ENCODE data around the gene MITD1.
"Not testable (repeated sequence)": the region's sequence is repeated elsewhere in the genome, so short reads cannot be mapped to it uniquely, and the experiment has no call there.

MITD1 gene

DNA sequence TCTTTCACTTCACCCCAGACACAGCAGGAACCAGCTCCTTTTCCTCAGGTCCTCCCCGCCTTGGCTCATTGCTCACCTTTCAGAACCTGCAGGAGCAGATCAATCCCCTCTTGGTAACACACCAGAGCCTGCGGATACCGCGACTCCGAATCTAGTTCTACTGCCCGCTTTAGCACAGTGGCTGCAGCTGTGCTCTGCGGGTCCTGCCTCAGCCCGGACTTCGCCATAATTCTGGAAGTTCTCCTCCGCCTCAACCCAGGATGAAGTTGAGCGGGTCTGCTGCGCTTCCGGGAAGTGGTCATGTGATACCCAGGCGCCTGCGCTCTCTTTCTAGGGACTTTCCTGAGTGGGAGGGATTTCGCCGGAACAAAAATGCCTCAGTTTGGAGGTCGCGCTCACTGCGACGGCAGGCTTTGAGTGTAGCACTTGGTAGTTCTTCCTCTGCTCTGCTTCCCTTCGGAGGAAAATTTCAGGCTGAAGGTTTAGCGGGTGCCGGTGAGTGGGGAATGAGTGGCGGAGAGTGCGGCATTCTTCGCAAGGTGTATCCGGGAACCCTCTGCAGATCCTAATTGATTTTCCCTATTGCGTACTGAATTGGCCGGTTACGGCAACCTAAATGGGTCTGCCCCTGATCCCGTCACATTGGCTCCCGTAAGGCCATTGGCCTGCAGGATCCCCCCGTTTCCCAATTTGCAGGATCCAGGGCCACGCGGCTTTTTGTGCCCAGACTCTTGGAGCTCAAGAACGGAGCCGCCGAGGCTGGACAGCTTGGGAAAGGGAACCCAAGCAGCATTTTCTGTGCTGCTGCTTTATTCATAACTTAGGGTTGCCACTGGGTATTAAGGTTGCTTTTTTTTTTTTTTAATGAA, at the start of gene MITD1, which contains the start of gene MRPL30:
Gene MITD1, minus strand, starts transcription at position 304 of the 869 bp plus-strand sequence. Its CDS starts 77 bp downstream, at position 227.
Gene MRPL30, plus strand, starts transcription at position 430 of the 869 bp plus-strand sequence. CDS start 5,020 bp downstream, outside the sequence.
- DNase-seq (ENCODE audit: extremely low read depth in 1 of 2, low read depth in 1 of 2) = peak; percentile 77 to 80

DNA sequence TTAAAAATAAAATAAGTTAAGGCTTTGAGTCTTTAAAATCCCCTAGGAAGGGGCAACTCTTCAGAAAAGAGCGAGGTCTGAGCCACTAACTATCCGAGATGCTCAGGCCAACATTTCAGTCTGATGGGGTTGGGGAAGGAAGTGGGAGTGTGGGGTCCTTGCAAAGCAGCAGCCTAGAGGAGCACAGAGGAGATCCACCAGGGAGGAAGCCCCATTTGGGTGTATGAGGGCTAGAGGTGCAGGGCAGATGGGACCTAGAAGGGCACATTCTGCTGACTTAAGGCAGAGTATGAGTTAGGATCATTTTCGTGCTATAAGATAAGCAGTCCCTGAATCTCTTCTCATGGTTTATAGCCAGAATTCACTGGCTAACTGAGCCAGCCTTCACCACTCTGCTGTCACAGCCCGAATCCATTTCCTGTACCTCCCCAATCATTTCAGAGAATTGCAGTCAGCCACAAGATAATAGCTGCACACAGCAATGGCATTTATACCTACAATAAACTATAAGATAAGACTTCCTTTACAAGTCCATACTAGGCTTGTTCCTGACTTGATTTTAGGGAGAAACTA, 37.2 kb upstream of the MITD1 start:
- DNase-seq (ENCODE audit: extremely low read depth in 1 of 2, low read depth in 1 of 2) = no peak

DNA sequence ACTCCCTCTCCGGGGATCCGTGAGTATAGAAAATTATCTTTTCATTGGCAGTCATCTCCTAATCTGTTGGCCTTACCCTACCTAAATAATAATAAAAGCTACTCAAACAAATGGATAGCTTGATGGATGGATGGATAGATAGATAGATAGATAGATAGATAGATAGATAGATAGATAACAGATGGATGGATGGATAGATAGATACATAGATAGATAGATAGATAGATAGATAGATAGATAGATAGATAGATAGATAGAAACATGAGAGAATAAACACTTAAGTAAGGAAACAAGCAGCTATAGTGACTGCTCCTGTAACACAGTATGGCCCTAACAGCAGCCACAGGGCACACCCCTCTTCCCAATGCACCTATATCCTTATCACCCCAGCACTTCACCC, 35.2 kb upstream of the MITD1 start:
- no peak for DNase-seq (ENCODE audit: extremely low read depth in 1 of 2, low read depth in 1 of 2)

DNA sequence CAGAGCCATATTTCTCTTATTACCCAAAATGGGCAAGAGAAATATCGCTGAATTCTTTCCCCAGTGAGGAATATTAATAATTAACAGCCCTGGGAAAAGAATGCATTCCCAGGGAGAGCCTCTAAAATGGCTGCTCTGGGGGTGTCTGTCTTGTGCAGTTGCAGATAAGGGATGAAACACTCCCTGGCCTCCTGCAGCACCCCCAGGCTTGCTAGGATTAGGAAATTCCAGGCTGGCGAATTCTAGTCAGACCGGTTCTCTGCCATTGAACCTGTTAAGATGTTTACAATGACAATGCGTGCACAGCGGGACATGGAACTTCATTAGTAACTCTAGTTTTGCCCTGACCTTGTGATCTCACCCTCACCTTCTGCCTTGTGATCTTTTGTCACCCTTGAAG, 24.6 kb upstream of the MITD1 start:
- DNase-seq (ENCODE audit: extremely low read depth in 1 of 2, low read depth in 1 of 2) = no peak

DNA sequence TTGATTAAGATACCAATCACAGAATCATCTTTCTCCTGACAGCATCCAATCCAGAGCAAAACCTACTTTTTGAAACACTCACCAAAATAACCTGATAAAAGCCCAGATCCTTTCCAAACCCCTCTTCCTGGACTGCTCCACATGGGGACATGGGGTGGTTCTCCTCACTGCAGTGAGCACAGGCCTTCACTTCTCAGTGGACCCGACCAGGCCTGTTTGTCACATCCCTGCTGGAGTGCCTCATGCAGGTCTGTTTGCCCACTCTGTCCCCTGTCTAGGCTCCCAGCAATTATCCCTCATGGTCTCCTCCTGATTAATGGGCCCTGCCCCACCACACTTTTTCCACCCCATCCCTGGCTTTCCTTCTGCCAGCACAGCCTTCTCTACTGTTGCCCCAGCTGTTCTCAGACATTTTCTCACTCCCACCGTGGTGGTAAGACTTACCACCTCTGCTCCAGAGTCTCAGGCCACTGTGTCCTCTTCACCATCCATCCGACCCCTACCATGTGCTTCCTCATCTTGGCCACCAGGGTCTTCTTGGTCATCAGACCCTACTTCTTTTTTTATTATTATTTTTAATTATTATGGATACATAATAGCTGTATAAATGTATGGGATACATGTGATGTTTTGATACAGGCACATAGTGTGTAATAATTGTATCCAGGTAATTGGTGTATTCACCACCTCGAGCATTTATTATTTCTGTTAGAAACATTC, 21.3 kb upstream of the MITD1 start:
- no peak for DNase-seq (ENCODE audit: extremely low read depth in 1 of 2, low read depth in 1 of 2)

DNA sequence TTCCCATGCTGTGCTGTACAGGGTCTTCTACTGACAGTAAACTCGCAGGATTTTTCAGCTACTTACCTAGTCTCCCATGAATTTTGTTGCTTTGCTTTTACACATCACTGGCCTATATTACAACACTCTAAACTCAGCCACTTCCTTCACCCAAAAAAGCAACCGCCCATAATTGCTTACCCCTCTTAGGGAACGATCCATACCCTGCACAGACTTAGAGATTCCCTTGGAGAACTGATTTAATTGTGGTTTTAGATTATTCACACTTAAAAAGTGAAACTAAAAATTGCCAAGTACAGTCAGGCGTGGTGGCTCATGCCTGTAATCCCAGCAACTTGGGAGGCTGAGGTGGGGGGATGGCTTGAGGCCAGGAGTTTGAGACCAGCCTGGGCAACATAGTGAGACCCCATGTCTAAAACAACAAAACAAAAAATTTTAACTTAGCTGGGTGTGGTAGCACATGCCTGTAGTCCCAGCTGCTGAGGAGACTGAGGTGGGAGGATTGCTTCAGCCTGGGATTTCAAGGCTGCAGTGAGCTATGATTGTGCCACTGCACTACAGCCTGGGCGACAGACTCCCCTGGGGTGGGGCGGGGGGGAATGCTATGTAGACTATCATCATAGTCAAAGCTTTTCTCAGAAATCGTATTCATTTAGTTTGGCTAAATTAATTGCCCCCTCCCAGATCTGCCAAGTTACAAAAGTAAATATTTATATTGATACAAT, 19.4 kb upstream of the MITD1 start:
- DNase-seq (ENCODE audit: extremely low read depth in 1 of 2, low read depth in 1 of 2) = no peak

DNA sequence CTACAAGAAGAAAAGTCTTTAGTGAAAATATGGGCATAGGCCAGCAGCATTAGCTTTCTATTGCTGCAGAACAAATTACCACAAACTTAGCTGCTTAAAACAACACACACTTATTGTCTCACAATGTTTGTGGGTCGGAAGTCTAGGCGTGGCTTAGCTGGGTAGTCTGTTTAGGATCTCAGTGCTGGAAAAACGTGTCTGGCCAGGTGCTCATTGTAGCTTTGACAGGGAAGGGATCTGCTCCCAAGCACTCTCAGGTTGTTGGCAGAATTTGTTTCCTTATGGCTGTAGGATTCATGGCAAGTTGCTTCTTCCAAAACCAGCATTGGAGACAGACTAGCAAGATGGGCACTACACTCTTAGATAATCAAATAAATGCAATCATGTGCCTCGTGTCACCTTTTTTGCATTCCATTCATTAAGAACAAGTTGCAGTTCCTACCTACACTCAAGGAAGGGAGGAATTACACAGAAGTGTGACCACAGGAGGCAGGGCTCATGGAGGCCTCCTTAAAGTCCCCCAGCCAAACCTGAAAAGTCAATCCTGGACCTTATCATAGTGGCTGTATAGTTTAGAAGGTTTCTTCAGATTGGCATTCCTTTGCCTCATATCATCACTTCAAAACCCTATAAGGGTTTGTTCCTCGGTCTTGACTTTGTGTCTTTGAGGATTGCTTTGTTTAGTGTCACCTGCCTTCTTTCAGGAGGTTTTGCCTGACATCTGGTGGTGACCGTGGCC, 17.4 kb upstream of the MITD1 start:
- no peak for DNase-seq (ENCODE audit: extremely low read depth in 1 of 2, low read depth in 1 of 2)

DNA sequence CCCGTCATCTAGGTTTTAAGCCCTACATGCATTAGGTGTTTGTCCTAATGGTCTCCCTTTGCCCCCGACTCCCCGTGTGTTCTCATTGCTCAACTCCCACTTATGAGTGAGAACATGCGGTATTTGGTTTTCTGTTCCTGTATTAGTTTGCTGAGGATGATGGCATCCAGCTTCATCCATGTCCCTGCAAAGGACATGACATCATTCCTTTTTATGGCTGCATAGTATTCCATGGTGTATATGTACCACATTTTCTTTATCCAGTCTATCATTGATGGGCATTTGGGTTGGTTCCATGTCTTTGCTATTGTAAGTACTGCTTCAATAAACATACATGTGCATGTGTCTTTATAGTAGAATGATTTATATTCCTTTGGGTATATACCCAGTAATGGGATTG, 11.5 kb upstream of the MITD1 start:
- DNase-seq (ENCODE audit: extremely low read depth in 1 of 2, low read depth in 1 of 2) = not testable (repeated sequence)

DNA sequence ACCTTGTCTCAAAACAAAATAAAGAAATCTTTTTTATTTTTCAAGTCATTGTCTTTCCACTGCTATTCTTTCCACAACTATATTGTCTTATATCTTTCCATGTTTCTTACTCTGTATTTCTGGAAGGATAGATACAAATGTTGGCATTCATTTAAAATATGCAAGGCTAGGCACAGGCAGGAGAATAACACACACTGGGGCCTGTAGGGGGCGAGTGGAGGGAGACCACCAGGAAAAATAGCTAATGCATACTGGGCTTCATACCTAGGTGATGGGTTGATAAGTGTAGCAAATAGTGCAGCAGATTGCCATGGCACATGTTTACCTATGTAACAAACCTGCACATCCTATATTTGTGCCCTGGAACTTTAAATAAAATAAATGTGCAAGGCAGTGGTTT, 9.7 kb upstream of the MITD1 start:
- no peak for DNase-seq (ENCODE audit: extremely low read depth in 1 of 2, low read depth in 1 of 2)

DNA sequence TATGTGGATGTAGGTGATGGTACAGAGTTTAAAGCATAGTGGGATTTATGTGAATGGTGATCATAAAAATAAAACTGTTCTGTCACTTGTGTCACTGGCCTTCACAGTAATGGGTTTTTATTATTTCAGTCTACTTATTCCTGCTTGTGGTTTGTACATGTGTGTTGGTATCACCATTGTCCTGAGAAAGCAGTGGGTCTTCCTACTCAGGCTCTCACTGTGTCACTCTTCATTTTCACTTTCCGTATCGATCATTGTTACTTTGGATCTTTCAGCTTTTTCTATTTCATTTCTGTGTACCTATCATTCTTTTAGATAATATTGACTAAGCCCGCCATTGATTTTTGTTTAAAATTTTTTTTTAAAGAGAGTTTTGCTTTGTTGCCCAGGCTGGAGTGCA, 7.5 kb upstream of the MITD1 start:
- no peak for DNase-seq (ENCODE audit: extremely low read depth in 1 of 2, low read depth in 1 of 2)

DNA sequence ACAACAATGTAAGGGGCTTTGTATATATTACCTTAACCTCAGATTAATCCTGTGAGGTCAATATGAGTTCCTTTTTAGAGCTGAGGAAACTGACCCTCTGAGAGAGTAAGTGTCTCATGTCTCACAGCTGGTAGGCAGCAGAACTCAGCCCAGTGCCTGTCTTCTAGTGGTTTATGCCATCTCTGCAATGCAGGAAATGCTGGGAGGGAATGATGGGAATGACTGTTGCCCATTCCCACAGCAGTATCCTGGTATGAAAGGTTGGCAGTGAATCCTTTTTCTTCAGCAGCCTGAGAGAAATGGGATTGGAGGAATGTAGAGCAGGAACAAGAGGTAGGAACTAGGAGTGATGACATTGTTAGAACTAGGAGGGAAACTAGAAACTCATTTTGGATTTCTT, 6.2 kb upstream of the MITD1 start:
- no peak for DNase-seq (ENCODE audit: extremely low read depth in 1 of 2, low read depth in 1 of 2)

DNA sequence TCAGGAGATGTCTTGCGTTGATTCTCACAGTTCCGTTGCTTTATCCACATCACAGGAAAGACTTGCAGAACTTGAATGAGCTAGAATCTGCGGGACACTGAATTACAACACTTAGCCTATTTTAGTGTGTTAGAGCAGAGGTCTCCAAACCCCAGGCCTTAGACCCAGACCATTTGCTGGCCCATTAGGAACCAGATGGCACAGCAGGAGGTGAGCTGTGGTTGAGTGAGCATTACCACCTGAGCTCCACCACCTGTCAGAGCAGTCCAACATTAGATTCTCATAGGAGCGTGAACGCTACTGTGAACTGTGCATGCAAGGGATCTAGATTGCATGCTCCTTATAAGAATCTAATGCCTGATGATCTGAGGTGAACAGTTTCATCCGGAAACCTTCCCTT, 4.0 kb upstream of the MITD1 start:
- no peak for DNase-seq (ENCODE audit: extremely low read depth in 1 of 2, low read depth in 1 of 2)

DNA sequence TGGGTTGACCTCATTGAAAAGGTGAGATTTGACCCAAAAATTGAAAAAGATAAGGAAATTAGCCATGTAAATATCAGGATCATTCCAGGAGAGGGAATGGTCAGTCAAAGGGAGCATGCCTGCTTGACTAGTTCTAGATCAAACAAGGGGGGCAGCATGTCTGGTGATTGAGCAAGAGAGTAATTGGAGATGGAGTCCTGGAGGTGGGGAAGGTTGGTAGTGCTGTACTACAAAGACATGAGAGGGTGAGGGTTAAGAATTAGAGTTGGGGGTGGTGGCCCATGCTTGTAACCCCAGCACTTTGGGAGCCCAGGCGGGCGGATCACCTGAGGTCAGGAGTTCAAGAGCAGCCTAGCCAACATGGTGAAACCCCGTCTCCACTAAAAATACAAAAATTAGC, 2.2 kb upstream of the MITD1 start:
- no peak for DNase-seq (ENCODE audit: extremely low read depth in 1 of 2, low read depth in 1 of 2)

DNA sequence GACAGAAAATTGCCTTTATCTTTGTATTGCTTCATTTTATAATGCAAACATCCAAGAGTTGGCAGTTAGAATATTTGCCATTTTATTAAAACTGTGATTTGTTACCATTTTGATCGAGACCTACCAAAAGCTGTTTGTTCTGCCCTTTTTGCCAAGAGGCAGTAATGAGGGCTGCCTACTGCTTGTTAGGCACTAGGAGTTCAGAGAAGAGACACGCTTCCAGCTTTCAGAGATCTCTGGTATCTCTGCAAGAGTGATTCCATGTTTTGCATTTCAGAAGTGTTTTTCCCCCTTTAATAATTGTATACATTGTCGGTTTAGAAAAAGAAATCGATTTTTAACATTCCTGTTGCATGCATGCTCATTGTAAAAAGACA, 754 bp upstream of the MITD1 start:
- no peak for DNase-seq (ENCODE audit: extremely low read depth in 1 of 2, low read depth in 1 of 2)

DNA sequence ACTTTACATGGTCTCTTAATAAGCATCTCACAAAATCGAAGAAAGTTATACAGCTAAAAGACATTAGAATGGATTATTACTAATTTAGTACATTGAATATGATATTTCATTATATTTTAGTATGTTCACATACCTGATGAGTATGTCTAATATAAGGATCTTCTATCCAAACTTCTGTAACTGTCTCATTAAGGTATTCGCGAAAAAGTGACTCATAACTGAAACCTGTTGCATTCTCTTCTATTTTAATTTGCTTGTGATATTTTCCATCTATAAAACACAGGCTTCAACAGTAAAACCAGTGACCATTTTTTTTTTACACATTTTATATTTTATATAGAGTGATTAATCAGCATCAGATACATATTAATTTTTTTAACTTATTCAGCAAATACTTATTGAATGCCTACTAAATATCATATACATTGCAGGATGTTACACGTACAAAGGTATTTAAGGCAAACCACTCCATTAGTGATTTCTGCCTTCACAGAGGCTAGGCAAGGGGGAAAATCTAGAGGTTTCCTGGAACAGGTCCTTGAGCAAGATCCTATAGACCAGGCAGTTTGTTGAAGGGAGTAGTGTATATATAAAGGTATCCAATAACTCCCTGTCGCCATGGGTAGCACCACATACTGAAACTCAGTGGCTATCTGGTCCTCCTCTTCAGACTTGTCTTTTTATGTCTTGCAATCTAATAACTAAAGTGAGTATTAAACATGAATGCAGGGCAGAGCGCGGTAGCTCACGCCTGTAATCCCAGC, 9.3 kb downstream of the MITD1 start:
- no peak for DNase-seq (ENCODE audit: extremely low read depth in 1 of 2, low read depth in 1 of 2)

DNA sequence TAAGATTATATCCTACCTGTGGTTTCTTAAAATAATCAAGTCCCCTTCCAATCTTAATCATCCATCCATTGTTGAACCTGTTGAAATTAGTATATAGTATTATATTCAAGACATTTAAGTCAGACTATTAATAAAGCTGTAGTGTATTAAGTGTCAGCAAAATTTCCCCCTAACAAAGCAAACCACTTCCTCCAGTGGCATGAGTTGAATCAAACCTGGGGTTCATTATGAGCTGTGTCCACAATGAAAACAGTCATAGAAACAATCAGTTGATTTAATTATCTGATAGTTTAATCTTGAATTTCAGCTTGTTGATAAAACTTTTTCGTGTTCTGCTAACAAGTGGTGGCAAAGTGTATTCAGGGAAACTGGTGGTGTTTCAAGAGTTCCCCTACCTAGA, 11.3 kb downstream of the MITD1 start:
- DNase-seq (ENCODE audit: extremely low read depth in 1 of 2, low read depth in 1 of 2) = no peak

DNA sequence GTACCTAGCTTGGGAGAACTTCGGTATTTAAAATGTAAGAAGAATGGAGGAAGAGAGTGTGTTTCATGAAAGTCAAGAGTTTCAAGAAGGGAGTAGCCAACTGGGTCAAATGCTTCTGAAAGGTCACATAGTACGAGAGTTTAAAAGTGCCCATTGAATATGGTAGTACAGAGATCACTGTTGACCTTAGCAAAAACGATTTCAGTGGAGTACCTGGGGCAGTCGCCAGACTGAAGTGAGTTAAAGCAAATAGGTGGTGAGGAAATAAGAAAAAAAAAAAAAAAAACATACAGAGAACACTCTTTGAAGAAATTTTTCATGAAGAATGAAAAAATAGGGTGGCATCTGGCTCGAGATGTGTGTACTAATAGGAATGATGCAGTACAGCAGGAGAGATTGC, 14.6 kb downstream of the MITD1 start:
- DNase-seq (ENCODE audit: extremely low read depth in 1 of 2, low read depth in 1 of 2) = no peak

DNA sequence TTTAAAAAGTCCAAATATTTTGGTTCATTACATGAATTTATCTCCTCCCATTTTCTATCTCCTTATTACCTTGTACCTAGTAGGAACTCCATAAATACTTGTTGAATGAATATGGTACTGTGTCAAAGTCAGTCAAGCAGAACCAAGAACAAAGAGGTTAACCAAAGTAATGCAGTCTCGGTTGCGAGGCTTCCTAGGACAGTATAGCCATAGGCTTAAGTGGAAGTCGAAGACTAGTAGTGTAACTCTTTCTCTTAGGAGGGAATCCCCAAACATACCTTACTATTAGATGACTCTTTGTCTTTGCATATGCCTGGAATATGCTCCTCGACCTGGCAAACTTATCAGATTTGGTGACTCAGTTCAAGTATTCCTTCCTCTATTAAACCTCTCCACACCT, 21.3 kb downstream of the MITD1 start:
- no peak for DNase-seq (ENCODE audit: extremely low read depth in 1 of 2, low read depth in 1 of 2)

DNA sequence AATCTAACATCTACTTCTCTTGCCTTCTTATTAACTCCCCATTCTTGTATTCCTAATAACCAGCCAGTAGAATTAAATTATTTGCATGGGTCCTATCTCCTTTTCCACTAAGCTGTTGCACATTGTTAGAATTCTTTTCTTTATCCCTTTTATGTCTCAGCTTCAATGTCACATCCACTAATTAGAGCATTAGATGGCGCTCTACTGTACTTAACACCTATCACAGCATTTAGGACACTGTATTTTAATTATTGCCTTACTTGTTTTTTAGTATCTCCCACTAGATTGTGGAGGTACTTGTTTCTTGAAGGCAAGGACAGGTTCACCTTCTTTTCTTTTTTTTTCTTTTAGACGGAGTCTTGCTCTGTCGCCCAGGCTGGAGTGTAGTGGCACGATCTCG, 22.3 kb downstream of the MITD1 start:
- no peak for DNase-seq (ENCODE audit: extremely low read depth in 1 of 2, low read depth in 1 of 2)

DNA sequence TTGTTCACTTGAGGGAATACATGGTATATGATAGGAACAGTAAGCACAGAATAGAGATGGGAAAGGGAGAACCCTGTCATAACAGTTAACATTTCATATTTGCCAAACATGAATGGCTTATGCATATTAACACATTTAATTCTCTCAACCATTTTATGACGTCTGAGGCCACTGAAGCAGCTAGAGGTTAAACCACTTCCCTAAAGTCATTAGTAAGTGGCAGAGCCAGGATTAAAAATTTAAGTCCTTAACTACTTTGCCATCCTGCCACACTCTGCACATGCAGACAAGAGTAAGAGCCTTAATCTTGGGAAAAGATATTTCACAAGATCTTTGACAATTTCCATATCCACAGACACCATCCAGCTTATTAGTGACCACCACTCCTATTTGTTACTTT, 24.0 kb downstream of the MITD1 start:
- no peak for DNase-seq (ENCODE audit: extremely low read depth in 1 of 2, low read depth in 1 of 2)

Data from activated CD8-positive, alpha-beta memory T cell treated with anti-CD3 and anti-CD28 coated beads for 1 hour (primary cell).